Stimulated activated CD4-positive, alpha-beta T cell treated with anti-CD3 and anti-CD28 coated beads, Interleukin-1b, Interleukin-23, amount 100 ng/mL, for 4 hours (primary cell): ENCODE results near the gene COL11A2.

ENCODE experiments used
- DNase-seq, 2 donors: peaks; one replicate each; pipeline ENCODE4 v3.0.0-alpha.2; 2020; ENCODE audit warnings: low read depth in 2 of 2

Gene COL11A2

DNA sequence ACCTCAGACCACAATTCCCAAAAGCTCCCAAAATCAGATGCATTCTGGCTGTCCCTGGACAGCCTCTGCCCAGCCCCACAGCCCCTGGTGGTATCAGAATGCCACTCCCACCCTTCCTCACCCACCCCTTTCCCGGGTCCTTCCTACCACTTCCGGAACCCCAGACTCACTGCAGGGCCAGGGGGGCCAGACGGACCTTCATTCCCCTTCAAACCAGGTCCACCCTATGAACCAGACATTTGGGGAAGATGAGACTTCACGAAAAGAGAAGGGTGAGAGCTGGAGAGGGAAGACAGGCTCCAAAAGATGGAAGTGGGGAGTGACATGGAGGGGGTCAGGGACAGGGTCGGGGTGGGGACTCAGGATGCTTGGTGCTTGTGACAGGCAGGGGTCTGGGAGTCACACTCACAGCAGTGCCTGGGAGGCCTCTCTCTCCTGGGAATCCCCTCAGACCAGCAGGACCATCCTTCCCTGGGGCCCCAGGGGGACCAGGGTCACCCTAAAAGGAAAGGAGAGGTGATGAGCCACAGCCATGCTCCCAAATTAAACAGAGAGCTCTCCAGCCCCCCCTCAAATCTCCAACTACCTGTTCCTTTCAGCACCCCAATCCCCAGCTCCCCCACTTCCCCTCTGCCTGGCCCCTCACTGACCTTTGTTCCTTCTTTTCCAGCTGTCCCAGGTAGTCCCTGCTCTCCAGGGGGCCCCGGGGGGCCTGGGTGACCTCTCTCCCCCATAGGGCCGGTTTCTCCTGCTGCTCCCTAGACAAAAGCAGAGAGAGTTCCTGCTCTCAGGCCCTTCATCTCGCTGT, 20.2 kb downstream of the COL11A2 start:
- DNase-seq: no peak

DNA sequence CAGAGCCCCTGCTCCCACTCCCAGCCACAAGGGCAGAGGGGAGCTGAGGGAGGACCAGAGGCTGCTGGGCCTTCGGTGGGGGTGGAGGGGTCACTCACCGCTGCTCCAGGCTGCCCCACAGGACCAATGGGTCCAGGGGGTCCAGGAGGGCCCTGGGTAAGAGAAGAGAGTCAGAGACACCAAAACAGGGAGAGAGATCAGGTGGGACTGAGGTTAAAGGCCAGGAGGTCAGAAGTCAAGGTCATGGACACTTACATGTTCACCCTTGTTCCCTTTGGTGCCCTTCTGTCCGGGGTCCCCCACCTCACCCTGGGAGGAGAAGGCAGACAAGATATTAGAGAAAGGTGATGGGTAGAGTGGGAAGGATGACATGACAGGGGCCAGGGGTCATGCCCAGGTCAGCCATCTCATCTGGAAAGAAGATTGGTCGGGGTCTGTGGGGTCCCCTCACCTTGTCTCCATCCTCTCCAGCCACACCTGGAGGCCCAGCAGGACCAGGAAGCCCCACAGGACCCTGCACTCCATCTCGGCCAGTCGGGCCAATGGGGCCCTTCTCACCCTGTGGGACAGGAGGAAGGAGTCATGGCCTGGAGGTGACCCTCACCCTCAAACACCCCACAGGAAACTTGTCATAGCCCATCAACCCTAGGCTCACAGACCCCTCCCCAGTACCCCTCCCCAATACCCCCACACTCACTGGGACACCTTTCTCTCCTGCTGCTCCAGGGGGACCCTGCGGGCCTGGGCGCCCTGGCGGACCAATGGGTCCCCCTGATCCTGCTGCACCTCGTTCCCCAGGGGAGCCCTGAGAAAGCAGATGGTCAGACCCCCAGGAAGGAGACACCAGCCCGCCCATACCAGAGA, 21.0 kb downstream of the COL11A2 start:
- no peak for DNase-seq

DNA sequence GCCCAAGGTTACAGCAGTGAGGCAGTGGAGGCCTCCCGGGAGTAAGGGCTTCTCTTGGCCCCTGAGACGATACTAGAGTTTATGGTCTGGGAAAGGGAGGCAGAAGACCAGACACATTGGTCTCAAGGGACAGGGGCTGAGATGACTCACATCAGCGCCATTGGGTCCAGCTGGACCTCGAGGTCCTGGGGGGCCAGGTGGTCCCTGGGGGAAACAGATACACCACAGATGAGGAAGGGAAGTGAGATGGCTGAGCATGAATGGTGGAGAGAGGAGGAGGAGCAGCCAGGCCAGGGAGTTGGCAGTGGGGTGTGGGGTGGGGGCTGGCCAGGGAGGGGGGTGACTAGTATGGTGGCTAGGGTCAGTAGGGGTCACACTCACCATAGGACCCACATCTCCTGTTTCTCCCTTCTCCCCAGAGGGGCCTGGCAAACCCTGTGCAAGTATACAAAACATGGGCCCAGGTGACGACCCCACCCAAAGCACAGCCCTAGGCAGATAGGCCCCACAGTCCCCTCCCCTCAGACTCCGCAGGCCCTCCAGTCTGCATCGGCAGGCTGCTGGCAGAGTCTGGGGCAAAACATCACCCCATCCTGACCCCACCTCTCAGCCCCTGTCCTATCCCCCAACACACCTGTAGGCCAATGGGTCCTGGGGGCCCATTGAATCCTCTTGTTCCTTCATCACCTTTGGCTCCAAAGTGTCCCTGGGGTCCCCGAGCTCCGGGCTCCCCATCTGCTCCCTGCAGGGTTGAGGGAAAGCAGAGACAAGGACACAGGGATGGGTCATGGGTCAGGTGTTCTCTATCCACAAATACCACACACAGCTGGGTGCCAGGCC, 21.9 kb downstream of the COL11A2 start:
- no peak for DNase-seq

DNA sequence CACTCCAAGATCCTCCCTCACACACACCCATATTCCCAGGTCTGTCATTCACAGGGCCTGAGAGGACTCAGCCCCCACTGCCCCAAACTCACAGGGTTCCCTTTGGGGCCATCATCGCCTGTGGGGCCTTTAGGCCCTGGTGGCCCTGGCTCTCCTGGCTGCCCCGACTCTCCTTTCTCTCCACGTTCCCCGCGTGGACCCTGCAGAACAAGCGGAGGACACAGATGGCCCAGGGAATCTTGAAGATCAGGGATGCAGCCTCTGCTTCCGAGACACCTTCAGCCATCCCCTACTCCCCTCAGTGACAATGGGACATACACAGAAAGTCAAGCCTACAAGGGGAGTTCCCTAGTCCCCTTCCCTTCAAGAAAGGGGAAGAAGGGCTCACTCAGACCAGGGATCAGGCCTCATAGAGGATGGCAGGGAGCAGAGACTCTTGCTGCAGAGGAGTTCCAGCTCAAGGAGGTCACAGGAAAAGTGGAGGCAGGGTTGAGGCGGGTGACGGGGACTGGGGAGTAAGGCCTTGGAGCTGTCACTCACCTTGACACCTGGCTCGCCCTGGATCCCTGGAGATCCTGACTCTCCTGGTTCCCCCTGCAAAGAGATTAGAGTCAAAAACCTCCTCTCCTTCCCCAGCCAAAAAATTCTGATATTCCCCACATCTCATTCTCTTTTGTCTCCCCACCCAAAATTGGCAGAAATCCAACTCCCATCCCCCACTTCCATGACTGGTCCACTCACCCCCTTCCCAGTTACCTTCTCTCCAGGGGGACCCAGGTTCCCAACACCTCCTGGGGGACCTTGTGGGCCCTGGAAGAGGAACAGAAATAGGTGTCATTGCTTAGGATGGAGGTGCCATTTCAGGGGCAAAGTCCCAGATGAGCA, 22.7 kb downstream of the COL11A2 start:
- no peak for DNase-seq

DNA sequence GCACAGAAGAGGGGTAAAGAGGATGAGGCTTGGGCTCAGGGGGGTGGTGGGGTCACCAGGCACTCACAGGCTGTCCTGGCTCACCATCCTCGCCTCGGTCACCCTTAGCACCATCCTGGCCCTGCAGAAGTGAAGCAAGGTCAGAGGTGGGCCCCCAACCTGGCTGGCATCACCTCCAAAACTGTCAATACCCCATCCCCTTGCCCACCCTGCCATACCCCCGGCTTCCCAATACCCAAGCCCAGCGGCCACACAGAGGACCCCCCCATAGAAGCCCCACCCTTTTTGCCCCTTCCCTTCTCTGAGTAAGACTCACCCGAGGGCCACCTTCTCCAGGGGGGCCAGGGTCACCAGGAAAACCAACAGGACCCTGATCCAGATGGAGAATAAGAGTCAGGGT, 23.6 kb downstream of the COL11A2 start:
- no peak for DNase-seq

DNA sequence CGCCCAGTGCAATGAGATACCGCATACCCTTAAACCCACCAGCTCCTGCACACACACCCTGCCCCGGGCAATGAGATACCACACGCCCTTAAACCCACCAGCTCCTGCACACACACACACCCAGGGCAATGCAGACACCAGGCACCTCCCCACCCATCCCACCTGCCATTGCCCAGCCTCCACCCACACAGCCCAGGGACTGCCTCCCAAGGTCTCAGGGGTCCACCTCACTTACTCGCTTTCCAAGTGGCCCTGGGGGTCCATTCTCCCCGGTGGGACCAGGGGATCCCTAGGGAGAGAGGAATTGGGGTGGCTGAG, 24.0 kb downstream of the COL11A2 start:
- no peak for DNase-seq

DNA sequence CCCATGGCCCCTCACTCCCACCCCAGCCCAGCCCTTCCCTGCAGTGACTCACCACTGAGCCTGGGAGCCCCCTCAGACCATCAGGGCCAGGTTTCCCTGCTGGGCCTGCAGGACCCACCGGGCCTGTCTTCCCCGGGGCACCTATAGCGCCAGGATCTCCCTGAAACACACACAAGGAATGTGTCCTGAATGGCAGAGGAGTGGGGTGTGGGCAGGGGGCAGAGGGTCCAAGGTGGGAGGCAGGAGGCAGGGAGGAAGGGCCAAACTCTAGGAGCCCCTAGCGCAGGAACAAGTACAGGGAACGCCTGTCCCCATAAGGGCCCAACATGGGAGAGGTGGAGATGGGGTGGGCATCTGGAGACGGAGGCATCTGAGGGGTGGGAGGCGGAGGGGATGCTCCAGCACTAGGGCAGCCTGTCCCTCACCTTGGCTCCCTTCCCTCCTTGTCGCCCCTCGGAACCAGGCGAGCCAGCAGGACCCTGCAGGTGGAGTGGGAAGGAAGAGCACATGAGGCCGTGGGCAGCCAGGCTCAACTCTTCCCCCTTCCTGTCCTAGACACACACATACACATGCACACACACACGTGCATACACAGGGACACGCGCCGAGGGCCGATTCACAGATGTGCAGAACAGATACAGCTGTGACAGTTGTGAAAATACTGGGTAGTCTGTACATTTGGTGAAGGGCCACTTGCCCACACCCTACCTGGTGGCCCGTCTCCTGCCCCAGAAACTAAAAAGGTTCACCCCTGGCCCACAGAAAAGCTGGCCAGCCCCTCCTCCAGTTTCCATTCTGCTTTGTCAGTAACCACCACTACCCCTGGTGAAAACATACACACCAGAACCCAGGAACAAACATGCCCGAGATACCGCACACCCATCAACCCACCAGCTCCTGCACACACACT, 24.6 kb downstream of the COL11A2 start:
- DNase-seq: no peak

DNA sequence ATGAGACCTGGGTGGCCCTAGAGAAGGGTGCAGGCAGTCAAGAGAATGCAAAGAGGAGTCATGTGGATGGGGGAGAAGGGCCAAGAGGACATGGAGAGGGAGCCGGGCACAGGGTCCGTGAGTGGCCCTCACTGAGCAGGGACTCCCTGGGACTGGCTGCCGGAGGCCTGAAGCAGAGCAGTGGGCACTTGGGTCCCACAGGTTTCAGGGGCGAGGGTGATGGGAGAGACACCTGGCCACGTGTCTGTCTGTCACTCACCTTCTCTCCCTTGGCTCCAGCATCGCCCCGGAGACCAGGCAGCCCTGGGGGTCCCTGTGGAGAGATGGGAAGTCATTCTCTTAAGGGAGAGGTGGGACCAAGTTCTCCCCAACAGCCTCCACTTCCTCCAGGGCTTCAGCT, 25.5 kb downstream of the COL11A2 start:
- DNase-seq: no peak

DNA sequence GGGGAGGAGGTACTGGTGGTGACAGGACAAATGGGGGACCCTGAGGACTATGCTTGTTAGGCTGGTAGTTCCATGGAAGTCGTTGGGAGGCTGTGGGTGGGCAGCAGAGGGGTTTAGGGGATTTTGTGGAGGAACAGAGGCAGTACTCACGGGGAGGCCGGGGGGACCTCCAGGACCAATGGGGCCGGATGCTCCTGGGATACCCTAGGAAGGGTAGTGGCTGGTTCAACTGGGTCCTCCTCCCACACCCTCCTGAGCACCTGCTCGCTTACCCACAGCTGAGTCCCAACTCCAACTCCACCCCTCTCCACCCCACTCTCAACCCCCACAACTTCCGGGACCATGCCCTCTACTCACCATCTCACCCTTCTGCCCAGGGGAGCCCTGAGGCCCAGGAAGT, 25.9 kb downstream of the COL11A2 start:
- DNase-seq: no peak

DNA sequence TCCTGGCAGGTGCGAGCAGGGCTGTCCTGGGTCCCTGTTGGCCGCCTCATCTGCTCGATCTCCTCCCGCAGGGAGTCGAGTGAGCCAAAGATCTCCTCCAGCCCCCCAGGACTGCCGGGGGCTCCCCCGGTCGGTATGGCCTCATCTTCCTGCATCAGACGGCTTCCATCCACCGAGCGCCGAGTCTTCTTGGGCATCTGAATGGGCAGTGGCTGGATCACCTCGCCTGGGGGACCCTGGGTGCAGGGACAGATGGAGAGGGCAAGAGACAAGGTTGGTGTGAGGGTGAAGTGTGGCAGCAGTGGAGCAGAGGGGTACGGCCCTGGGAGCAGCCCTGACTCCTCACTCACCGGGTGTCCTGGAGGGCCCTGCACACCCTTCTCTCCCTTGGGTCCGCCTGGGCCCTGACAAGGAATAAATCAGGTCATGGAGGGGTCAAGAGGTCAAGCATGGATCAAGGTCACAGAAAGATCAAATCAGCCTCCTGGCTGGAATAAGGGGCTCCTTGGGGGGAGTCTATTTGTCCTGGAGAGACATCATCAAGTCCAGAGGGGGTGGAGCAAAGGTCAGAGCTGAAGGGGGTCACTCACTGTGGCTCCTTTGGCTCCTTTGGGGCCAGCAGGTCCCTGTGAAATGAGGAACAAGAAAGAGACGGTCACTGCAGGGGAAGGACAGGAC, 26.5 kb downstream of the COL11A2 start:
- DNase-seq: no peak

DNA sequence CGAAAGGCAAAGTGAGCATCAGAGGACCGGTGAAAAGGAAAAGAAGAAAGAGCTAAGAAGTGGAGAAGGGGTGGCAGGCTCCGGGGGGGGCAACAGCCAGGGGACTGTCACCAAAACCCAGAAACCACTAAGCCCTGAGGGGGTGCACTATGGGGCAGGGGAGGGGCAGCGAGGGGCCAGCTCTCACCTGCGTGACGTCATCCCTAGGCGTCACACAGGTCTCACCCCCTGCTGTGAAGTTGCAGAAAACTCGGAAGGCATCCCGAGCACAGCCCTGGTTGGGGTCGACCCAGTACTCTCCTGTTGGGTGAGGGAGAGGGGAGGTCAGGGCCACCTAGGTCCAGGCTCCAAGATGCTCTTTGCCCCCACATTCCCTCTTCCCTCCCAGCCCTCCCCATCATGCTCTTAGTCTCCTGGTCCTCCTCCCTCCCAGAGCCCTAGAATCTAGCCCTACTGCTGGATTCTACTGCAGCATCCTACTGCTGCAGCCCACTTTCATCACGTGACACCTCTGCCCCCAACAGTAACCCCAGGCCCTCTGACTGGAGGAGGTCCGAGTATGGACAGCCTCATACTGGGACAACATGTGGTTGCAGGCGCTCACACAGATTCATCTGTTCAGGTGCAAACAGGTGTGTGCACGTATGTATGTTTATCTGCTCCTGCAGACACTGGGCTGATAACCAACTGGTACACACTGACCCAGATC, 27.4 kb downstream of the COL11A2 start:
- no peak for DNase-seq

DNA sequence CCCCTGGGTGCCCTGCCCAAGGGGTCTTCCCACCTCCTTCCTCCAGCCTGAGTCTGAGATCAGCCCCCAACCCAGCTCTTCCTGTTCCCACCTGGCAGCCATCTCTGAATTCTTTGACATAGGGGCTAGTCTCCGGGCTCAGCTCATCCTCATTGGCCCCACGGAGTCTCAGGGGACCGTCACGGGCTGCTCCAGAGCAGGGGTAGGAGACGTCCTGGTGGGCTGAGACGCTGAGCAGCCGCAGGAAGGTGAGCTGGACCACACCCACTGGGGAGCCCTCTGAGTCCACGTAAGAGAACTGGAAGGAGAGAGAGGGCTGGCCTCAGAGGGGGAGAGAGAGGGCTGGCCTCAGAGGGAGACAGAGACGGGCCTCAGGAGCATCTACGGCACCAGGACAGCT, 28.1 kb downstream of the COL11A2 start:
- no peak for DNase-seq

DNA sequence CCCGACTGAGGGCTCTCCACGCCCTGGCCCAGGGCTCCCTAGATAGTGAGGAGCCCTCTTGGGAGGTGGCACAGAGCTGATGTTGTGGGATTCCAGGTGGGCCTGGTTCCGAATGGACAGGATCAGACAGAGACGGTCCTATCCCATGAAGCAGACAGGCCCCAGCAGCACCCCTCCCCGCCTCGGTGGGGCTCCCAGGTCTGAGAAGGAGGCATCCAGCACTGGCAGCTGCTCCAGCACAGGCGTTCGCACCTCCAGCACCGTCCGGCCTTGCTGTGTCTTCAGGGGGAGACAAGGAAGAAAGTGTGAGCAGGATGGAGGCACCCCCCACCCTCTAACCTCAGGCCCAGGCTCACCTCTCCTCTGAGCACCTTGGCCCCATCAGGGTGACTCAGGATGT, 28.7 kb downstream of the COL11A2 start:
- no peak for DNase-seq

DNA sequence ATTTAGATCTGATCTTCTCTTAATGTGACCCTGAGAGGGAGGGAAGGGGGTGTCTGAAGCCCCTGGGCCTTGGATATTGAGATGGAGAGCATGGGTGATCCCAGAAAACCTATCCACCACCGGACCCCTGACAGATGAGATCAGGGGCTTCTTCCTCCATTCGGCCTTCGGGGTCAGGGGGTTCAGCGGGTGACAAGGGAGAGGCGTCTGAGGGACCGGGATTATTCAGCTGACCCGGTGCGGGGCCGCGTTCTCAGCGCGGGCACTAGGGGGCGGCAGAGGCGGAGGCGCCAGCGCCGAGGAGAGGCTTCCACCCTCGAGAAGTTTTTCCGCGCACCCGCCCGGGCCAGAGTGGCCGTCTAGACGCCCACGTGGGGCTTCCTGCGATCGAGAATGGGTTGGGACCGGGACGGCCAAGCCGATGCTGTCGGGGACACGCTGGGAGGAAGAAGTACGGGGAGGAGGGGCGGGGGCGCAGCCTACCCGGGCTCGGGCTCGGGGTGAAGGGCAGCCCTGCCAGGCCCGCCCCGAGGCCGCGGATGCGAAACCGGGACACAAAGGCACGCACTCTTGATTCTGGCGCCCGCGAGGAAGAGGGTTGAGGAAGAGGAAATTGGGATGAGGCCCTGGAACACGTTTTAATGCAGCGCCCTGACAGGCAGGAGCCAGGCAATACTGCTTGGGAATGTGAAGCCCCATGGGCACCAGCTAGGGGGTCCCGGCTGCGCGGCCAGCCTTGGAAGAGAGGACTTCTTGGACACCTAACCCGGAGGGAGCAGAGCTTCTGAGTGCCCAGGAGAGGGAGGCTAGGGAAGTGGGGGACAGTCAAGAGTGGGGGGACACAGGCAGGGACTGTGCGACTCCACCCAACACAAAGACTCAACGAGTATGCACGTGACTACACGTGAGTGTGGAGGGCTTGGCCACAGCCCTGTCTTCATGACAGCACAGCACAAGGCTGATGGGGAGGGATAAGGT, 30.6 kb downstream of the COL11A2 start:
- DNase-seq: peak; percentile 79 to 80

DNA sequence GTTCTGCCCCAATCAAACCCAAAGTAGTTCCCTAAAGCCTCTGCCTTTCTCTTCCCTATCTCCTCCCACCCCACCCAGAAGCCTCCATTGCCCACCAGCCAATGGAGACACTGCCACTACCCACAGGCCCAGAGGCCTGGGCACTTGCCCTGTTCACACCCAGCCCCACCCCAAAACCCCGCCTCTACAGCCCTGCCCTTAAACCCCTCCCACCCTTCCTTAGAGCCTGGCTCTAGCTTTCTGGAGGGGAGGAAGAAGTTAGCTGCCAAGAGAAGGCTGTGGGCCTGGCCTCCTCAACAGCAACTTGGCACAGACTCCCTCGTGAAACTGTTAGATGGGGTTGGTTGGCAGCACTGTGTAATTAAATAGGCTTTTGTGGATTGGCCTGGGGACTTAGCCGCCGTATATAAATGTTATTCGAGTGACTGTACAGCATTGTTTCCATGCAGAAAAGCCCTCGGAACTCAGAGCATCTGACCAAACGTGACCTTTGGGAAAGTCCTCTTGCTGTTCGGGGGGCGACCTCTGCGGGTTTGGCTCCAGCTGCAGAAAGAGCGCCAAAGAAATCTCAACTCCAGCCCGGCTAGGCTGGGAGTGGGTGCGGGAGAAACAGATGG, 31.4 kb downstream of the COL11A2 start:
- no peak for DNase-seq

DNA sequence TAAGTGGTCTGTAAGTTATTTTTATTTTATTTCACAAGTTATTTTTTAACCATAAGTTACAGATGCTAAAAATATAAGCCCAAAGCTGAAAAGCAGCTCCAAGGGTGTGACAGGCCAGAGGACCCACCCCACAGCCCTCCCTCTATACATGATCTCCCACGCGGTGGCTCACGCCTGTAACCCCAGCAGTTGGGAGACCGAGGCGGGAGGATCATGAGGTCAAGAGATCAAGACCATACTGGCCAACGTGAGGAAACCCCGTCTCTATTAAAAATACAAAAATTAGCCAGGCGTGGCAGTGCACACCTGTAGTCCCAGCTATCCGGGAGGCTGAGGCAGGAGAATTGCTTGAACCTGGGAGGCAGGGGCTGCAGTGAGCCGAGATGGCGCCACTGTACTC, 32.2 kb downstream of the COL11A2 start:
- DNase-seq: no peak

DNA sequence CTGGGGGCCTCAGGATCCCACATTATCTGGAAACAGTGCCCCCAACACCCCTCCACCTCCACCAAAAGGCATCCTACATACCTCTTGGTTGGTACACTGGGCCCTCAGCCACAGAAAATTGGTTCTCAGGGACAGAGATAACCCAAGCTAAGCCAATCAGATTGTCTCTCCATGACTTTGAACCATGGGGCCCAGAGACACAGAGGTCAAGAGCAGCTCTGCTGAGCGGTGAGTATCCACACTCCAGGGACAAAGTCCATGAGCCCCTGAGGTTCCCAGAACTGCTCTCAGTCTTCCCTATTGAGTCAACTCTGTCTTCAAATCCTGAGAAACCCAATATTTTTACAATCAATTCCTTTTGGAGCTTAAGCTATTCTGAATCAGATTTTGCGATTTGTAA, 35.3 kb downstream of the COL11A2 start:
- DNase-seq: no peak
